GM12878 (cell line): Measurements from ENCODE around the gene CHD5. TPM values are rescaled to one million over a fixed set of nuclear protein-coding genes. Genes with fewer than 3 reads are reported as not detected.

Experiments used
- ATAC-seq: fragments of 200-7000 bp; cut with Tn5 transposase; 3 replicates; pipeline ENCODE4 v1.9.1; 2020; ENCODE audit warnings: mild to moderate bottlenecking, moderate library complexity
- BruUV-seq: library from RNA; stranded (reverse); fragments of 400-500 nt; replicated peaks from 2 replicates; lab custom pipeline; 2021; lab: Mats Ljungman, UMichigan
- CTCF ChIA-PET: fragments of 300-600 bp; sonication (Branson Sonifier 250); formaldehyde crosslinking; extraction: SDS; loops from one replicate; lab custom pipeline; 2021; ENCODE audit warnings: inconsistent platforms; lab: Yijun Ruan, JAX
- POLR2A ChIA-PET: fragments of 350-600 bp; formaldehyde crosslinking; extraction: SDS; loops from one replicate; lab custom pipeline; 2021; ENCODE audit warnings: inconsistent platforms; lab: Charles Lee
- RAD21 ChIA-PET: fragments of 300-600 bp; sonication (Branson Sonifier 250); formaldehyde crosslinking; loops from one replicate; lab custom pipeline; 2023; ENCODE audit warnings: antibody characterized with exemption; ENCODE audit not compliant: unreplicated experiment; lab: Charles Lee
- SMC1A ChIA-PET: fragments of 300-600 bp; sonication (Branson Sonifier 250); formaldehyde crosslinking; loops from one replicate; lab custom pipeline; 2023; ENCODE audit not compliant: unreplicated experiment, uncharacterized antibody; lab: Charles Lee
- DNase-seq: peaks from one replicate; pipeline ENCODE4 v3.0.0-alpha.2; 2011; ENCODE audit warnings: low read depth, low spot score
- FAIRE-seq: peaks from 3 replicates; lab custom pipeline; 2011; peaks lifted over from hg19 to GRCh38; lab: Jason Lieb, UNC
- H2AFZ ChIP-seq: 2 replicates; pipeline ENCODE4 v1.6.0; 2011; ENCODE audit warnings: low read depth, low read length, control low read depth; ENCODE audit not compliant: control insufficient read depth
- H3K27ac ChIP-seq: 2 replicates; pipeline ENCODE4 v1.5.1; 2011; ENCODE audit warnings: control low read depth; ENCODE audit not compliant: control insufficient read depth, insufficient read depth
- H3K27me3 ChIP-seq, 2 experiments: replicated peaks in 1 of 2; 2 replicates each; pipeline versions ENCODE4 v1.6.0 to v1.6.1; 2011; ENCODE audit warnings: low read length in 1 of 2; ENCODE audit not compliant: control insufficient read depth in 2 of 2, insufficient read depth in 2 of 2
- H3K36me3 ChIP-seq, 2 experiments: 2 replicates each; pipeline ENCODE4 v1.5.1; 2011; ENCODE audit warnings: low read length in 1 of 2; ENCODE audit not compliant: control insufficient read depth in 2 of 2, insufficient read depth in 2 of 2
- H3K4me1 ChIP-seq: 2 replicates; pipeline ENCODE4 v1.6.1; 2011; ENCODE audit warnings: mild to moderate bottlenecking, low read length, moderate library complexity, mixed read lengths; ENCODE audit not compliant: control insufficient read depth, insufficient read depth
- H3K4me2 ChIP-seq: 2 replicates; pipeline ENCODE4 v1.6.0; 2011; ENCODE audit warnings: control low read depth; ENCODE audit not compliant: control insufficient read depth, insufficient read depth
- H3K4me3 ChIP-seq: fragments of 200-600 bp; sonication (generic); 2 replicates; pipeline ENCODE4 v1.5.1; 2016
- H3K79me2 ChIP-seq: 2 replicates; pipeline ENCODE4 v1.6.0; 2011; ENCODE audit warnings: low read length; ENCODE audit not compliant: control insufficient read depth, insufficient read depth
- H3K9ac ChIP-seq: 2 replicates; pipeline ENCODE4 v1.8.0; 2011; ENCODE audit warnings: low read length, control low read depth, mixed read lengths; ENCODE audit not compliant: control insufficient read depth, insufficient read depth
- H3K9me3 ChIP-seq: replicated peaks from 3 replicates; pipeline ENCODE4 v1.5.1; 2011; ENCODE audit warnings: mild to moderate bottlenecking, low read length; ENCODE audit not compliant: control insufficient read depth, insufficient read depth
- H4K20me1 ChIP-seq: 2 replicates; pipeline ENCODE4 v1.6.0; 2011; ENCODE audit not compliant: control insufficient read depth, insufficient read depth
- CBX5 ChIP-seq: sonication (generic); IDR thresholded peaks from 2 replicates; pipeline ENCODE4 v1.6.1; 2016; ENCODE audit warnings: low read depth, moderate library complexity, mild to moderate bottlenecking, inconsistent platforms
- CTCF ChIP-seq, 3 experiments: IDR thresholded peaks in 2 of 3; conservative IDR thresholded peaks in 1 of 3; 2 replicates each; pipeline ENCODE4 v1.5.1; 2011; ENCODE audit warnings: low read depth in 3 of 3, low read length in 3 of 3, mild to moderate bottlenecking in 3 of 3, control low read depth in 2 of 3, moderate library complexity in 2 of 3, inconsistent platforms in 1 of 3, mixed read lengths in 1 of 3; ENCODE audit not compliant: control insufficient read depth in 2 of 3, insufficient read depth in 1 of 3; ENCODE audit errors: extremely low read depth in 1 of 3
- ESRRA ChIP-seq: IDR thresholded peaks from 2 replicates; pipeline ENCODE4 v1.6.1; 2012; ENCODE audit warnings: mild to moderate bottlenecking, low read length, improper control_type of control experiment
- HDGF ChIP-seq: fragments of 450-650 bp; IDR thresholded peaks from 2 replicates; pipeline ENCODE4 v1.6.1; 2016; ENCODE audit warnings: antibody characterized with exemption
- IRF3 ChIP-seq: fragments of 450-650 bp; IDR thresholded peaks from 2 replicates; pipeline ENCODE4 v1.6.1; 2014; ENCODE audit warnings: mild to moderate bottlenecking
- MEF2A ChIP-seq: IDR thresholded peaks from 2 replicates; pipeline ENCODE4 v1.6.1; 2011; ENCODE audit warnings: low read depth, mild to moderate bottlenecking, low read length, moderate library complexity; ENCODE audit not compliant: insufficient read depth
- NFYB ChIP-seq: IDR thresholded peaks from 2 replicates; pipeline ENCODE4 v1.6.1; 2011; ENCODE audit warnings: low read depth, mild to moderate bottlenecking, low read length, improper control_type of control experiment, moderate library complexity; ENCODE audit not compliant: insufficient read depth
- YY1 ChIP-seq: IDR thresholded peaks from 2 replicates; pipeline ENCODE4 v1.6.1; 2011; ENCODE audit warnings: low read depth, mild to moderate bottlenecking, low read length
- ZNF592 ChIP-seq: fragments of 450-650 bp; IDR thresholded peaks from 2 replicates; pipeline ENCODE4 v1.6.1; 2017; ENCODE audit warnings: mild to moderate bottlenecking, moderate library complexity
- WGBS: methylation state at CpG from one replicate; pipeline ENCODE4 v1.1.6; 2016; ENCODE audit warnings: low lambda C conversion rate; ENCODE audit not compliant: insufficient replicate concordance, insufficient coverage; ENCODE audit errors: missing lambda C conversion rate; 5-methylcytosine and 5-hydroxymethylcytosine counted together
- in situ Hi-C: fragments of 300-500 bp; cut with MboI; formaldehyde crosslinking; loops from 9 replicates; pipeline ENCODE4 v1.14.3; 2018; ENCODE audit warnings: mixed read lengths
- intact Hi-C: fragments of 100-400 bp; cut with micrococcal nuclease; formaldehyde crosslinking; loops from one replicate; pipeline ENCODE4 v1.14.2; 2022; ENCODE audit not compliant: unreplicated experiment
- polyA plus RNA-seq, 11 experiments: library from polyadenylated mRNA; depleted of rRNA in 4 of 11; unstranded in 6 of 11; stranded (reverse) in 5 of 11; fragments of >200 nt; fragmentation: Nextera tagmentation in 4 of 11; fragmentation: Illumina TruSeq in 1 of 11; extraction: Ambion mirVana in 4 of 11; extraction: Trizol in 1 of 11; gene quantifications; 1 replicate in 1 of 11; 2 replicates in 10 of 11; pipeline versions ENCODE4 v1.2.1 to v1.2.3, GENCODE V29; 2011 to 2016; ENCODE audit warnings: inconsistent platforms in 2 of 11, missing spikeins in 2 of 11, low read depth in 1 of 11
- total RNA-seq, 4 experiments: library from RNA; depleted of rRNA in 3 of 4; stranded (reverse); fragments of >200 nt in 3 of 4; fragmentation: Illumina TruSeq in 1 of 4; extraction: Trizol in 1 of 4; gene quantifications; 2 replicates each; pipeline versions ENCODE4 v1.2.1 to v1.2.3, GENCODE V29; 2013 to 2021

CHD5 gene
- total and polyA plus RNA-seq, 10 of the 15 experiments (the other 5 are each of a cell fraction or from before 2014, with no cell fraction given), result 0.03 to 0.49 (median 0.13) TPM; not detected in 3

GRCh38 chr1:6133146-6133895 lies 46.8 kb downstream of the CHD5 start:
- ChIA-PET CTCF (no interaction called here), POLR2A (no interaction called here)
- ATAC-seq (no peak), FAIRE-seq (no peak), DNase-seq (no peak)
- in situ Hi-C loops, result no loop called here
- Histone ChIP-seq H2AFZ (no peak overlapping the region), H4K20me1 (no peaks in the 10 kb centered on the region), H3K9me3 (no peaks in the 10 kb centered on the region; the same call in 2 of the 3 replicates), H3K9ac (no peak overlapping the region)
- TF ChIP-seq CTCF (IDR thresholded peaks at IDR 0.05 in 2 of 3, conservative IDR thresholded peaks at IDR 0.05 in 1 of 3; ENCODE audit: control insufficient read depth in 2 of 3, extremely low read depth in 1 of 3, insufficient read depth in 1 of 3, low read depth in 3 of 3, low read length in 3 of 3), result no peak
- no peak for TF ChIP-seq NFYB
- TF ChIP-seq ESRRA, result no peak
- TF ChIP-seq CBX5, result no peak
- TF ChIP-seq IRF3, result no peak
- TF ChIP-seq HDGF, result no peak
- TF ChIP-seq ZNF592, result no peak
- no peak for TF ChIP-seq YY1
- no peak for TF ChIP-seq MEF2A
- TF ChIP-seq, all 136 proteins: peak for 0
- intact Hi-C loops, result no loop called here
- H3K4me3 ChIP-seq, result no peak overlapping the region
- ChIA-PET RAD21 (no interaction called here), SMC1A (no interaction called here)
- no TSS peak for BruUV-seq
- WGBS, result 39% methylated on average over 15 of the region's 15 CpGs
- H3K27me3 ChIP-seq, result no peaks in the 10 kb centered on the region; a peak in 1 of 4 replicates
- H3K4me2 ChIP-seq, result no peak overlapping the region
- no peaks in the 10 kb centered on the region for H3K4me1 ChIP-seq
- no peak overlapping the region for H3K27ac ChIP-seq
- no peaks in the 10 kb centered on the region for H3K36me3 ChIP-seq
- H3K79me2 ChIP-seq, result no peaks in the 10 kb centered on the region
